Neural progenitor cell (in vitro differentiated cells): Measurements from ENCODE around the gene PHLDA2. TPM values are rescaled to one million over a fixed set of nuclear protein-coding genes. Genes with fewer than 3 reads are reported as not detected.

ENCODE experiments used
- DNase-seq: peaks from one replicate; pipeline ENCODE4 v3.0.0-alpha.2; 2016; ENCODE audit warnings: low spot score
- H2AFZ ChIP-seq: fragments of 200-600 bp; sonication (generic); replicated peaks from 2 replicates; pipeline ENCODE4 v1.6.1; 2016; ENCODE audit warnings: antibody characterized with exemption
- H3F3A ChIP-seq: fragments of 200-600 bp; sonication (generic); 2 replicates; pipeline ENCODE4 v1.6.1; 2016; ENCODE audit warnings: antibody characterized with exemption, low read depth
- H3K27ac ChIP-seq: fragments of 200-600 bp; sonication (generic); 2 replicates; pipeline ENCODE4 v1.5.1; 2016; ENCODE audit warnings: mild to moderate bottlenecking
- H3K27me3 ChIP-seq: fragments of 200-600 bp; sonication (generic); 2 replicates; pipeline ENCODE4 v1.6.1; 2016; ENCODE audit warnings: mild to moderate bottlenecking, moderate library complexity
- H3K36me3 ChIP-seq: fragments of 200-600 bp; sonication (generic); 2 replicates; pipeline ENCODE4 v1.5.1; 2016
- H3K4me1 ChIP-seq: fragments of 200-600 bp; sonication (generic); 2 replicates; pipeline ENCODE4 v1.6.1; 2016; ENCODE audit warnings: mixed run types
- H3K4me2 ChIP-seq: fragments of 200-600 bp; sonication (generic); 2 replicates; pipeline ENCODE4 v1.6.1; 2016
- H3K4me3 ChIP-seq: fragments of 200-600 bp; sonication (generic); 2 replicates; pipeline ENCODE4 v1.5.1; 2016
- H3K79me2 ChIP-seq: fragments of 200-600 bp; sonication (generic); 2 replicates; pipeline ENCODE4 v1.6.1; 2016; ENCODE audit warnings: low read depth
- H3K9ac ChIP-seq: fragments of 200-600 bp; sonication (generic); 2 replicates; pipeline ENCODE4 v1.6.1; 2016
- H3K9me3 ChIP-seq: fragments of 200-600 bp; sonication (generic); 2 replicates; pipeline ENCODE4 v1.5.1; 2016; ENCODE audit warnings: low read depth
- H4K20me1 ChIP-seq: fragments of 200-600 bp; sonication (generic); 2 replicates; pipeline ENCODE4 v1.6.1; 2016; ENCODE audit warnings: low read depth
- H3K27ac Mint-ChIP-seq: 3 replicates; pipeline ENCODE4 v1.8.0; 2021; ENCODE audit warnings: mixed read lengths
- H3K27me3 Mint-ChIP-seq: 2 replicates; pipeline ENCODE4 v1.8.0; 2022; ENCODE audit warnings: low read depth, mild to moderate bottlenecking, inconsistent platforms, moderate library complexity, mixed read lengths; ENCODE audit not compliant: insufficient read depth
- H3K36me3 Mint-ChIP-seq: 3 replicates; pipeline ENCODE4 v1.8.0; 2021; ENCODE audit warnings: mixed read lengths
- H3K4me1 Mint-ChIP-seq: 3 replicates; pipeline ENCODE4 v1.8.0; 2021; ENCODE audit warnings: mixed read lengths
- H3K4me3 Mint-ChIP-seq: 3 replicates; pipeline ENCODE4 v1.8.0; 2021; ENCODE audit warnings: mild to moderate bottlenecking, moderate library complexity, mixed read lengths
- H3K9me3 Mint-ChIP-seq: 3 replicates; pipeline ENCODE4 v1.8.0; 2020; ENCODE audit warnings: mixed read lengths
- CTCF ChIP-seq: fragments of 200-600 bp; sonication (generic); IDR thresholded peaks from 2 replicates; pipeline ENCODE4 v1.5.1; 2017; ENCODE audit warnings: antibody characterized with exemption, mild to moderate bottlenecking
- EZH2 ChIP-seq: fragments of 200-600 bp; sonication (generic); IDR thresholded peaks from 2 replicates; pipeline ENCODE4 v1.6.1; 2017; ENCODE audit warnings: antibody characterized with exemption, mild to moderate bottlenecking, moderate library complexity
- EZH2phosphoT487 ChIP-seq: fragments of 200-600 bp; sonication (generic); IDR thresholded peaks from 2 replicates; pipeline ENCODE4 v1.6.1; 2017; ENCODE audit warnings: antibody characterized with exemption
- total RNA-seq: library from RNA; depleted of rRNA; stranded (reverse); fragments of >200 nt; gene quantifications from 2 replicates; pipeline ENCODE4 v1.2.3, GENCODE V29; 2015; ENCODE audit warnings: low replicate concordance

The PHLDA2 gene
- total RNA-seq, 1 donor from 2014 or later = not detected

- peaks cover 4% of the 10 kb centered on the region for H3K9me3 Mint-ChIP-seq
Measured at GRCh38 chr11:2911088-2911784, 18.0 kb downstream of the PHLDA2 start.

GRCh38 chr11:2910401-2910955 lies 18.7 kb downstream of the PHLDA2 start:
- Histone ChIP-seq H3K36me3 (no peaks in the 10 kb centered on the region), H3K4me1 (no peaks in the 10 kb centered on the region), H3F3A (no peaks in the 10 kb centered on the region), H3K4me3 (no peak overlapping the region), H3K9me3 (no peaks in the 10 kb centered on the region), H3K4me2 (no peak overlapping the region), H2AFZ (no peak overlapping the region), H3K79me2 (no peaks in the 10 kb centered on the region), H3K9ac (no peak overlapping the region), H3K27ac (no peak overlapping the region), H4K20me1 (no peaks in the 10 kb centered on the region), H3K27me3 (no peaks in the 10 kb centered on the region)
- H3K27me3 Mint-ChIP-seq = peaks cover 6% of the 10 kb centered on the region
- no peaks in the 10 kb centered on the region for H3K36me3 Mint-ChIP-seq
- peaks cover 4% of the 10 kb centered on the region for H3K9me3 Mint-ChIP-seq
- TF ChIP-seq EZH2phosphoT487 (no peak), EZH2 (no peak), CTCF (no peak)
- H3K4me1 Mint-ChIP-seq = peaks cover 9% of the 10 kb centered on the region
- H3K4me3 Mint-ChIP-seq = no peak overlapping the region
- H3K27ac Mint-ChIP-seq = peak overlapping the region; percentile 62
- DNase-seq = no peak

More at GRCh38 chr11:2911088-2911784, 18.0 kb downstream of the PHLDA2 start:
- Mint-ChIP-seq H3K4me3 (no peak overlapping the region), H3K27ac (no peak overlapping the region), H3K36me3 (no peaks in the 10 kb centered on the region), H3K4me1 (peaks cover 9% of the 10 kb centered on the region), H3K27me3 (peaks cover 2% of the 10 kb centered on the region)
- DNase-seq = no peak
- Histone ChIP-seq H3K36me3 (no peaks in the 10 kb centered on the region), H3K9ac (no peak overlapping the region), H3K27me3 (no peaks in the 10 kb centered on the region), H3K4me1 (no peaks in the 10 kb centered on the region), H3K79me2 (no peaks in the 10 kb centered on the region), H3K4me2 (no peak overlapping the region), H3K4me3 (no peak overlapping the region), H2AFZ (no peak overlapping the region), H4K20me1 (no peaks in the 10 kb centered on the region), H3K9me3 (no peaks in the 10 kb centered on the region), H3F3A (no peaks in the 10 kb centered on the region), H3K27ac (no peak overlapping the region)
- TF ChIP-seq EZH2 = no peak
- TF ChIP-seq EZH2phosphoT487 = no peak
- no peak for TF ChIP-seq CTCF

- Histone ChIP-seq H3K4me1 (no peaks in the 10 kb centered on the region), H3K9me3 (no peaks in the 10 kb centered on the region), H3F3A (no peaks in the 10 kb centered on the region), H3K4me2 (no peak overlapping the region), H3K36me3 (no peaks in the 10 kb centered on the region), H2AFZ (no peak overlapping the region), H3K9ac (no peak overlapping the region), H3K27me3 (no peaks in the 10 kb centered on the region), H3K27ac (no peak overlapping the region), H3K4me3 (no peak overlapping the region), H3K79me2 (no peaks in the 10 kb centered on the region), H4K20me1 (no peaks in the 10 kb centered on the region)
- no peak for DNase-seq
- Mint-ChIP-seq H3K27ac (no peak overlapping the region), H3K9me3 (peaks cover 4% of the 10 kb centered on the region), H3K4me1 (peaks cover 9% of the 10 kb centered on the region), H3K36me3 (no peaks in the 10 kb centered on the region), H3K4me3 (no peak overlapping the region), H3K27me3 (peaks cover 10% of the 10 kb centered on the region)
- TF ChIP-seq EZH2 = no peak
- no peak for TF ChIP-seq CTCF
- TF ChIP-seq EZH2phosphoT487 = no peak
Measured at GRCh38 chr11:2909133-2909902, 19.9 kb downstream of the PHLDA2 start.
